H1 (cell line): Measurements from ENCODE around the gene NFAM1. TPM values are rescaled to one million over a fixed set of nuclear protein-coding genes. Genes with fewer than 3 reads are reported as not detected.

Experiments
- CTCF ChIA-PET: fragments of 300-600 bp; sonication (Branson Sonifier 250); formaldehyde crosslinking; loops from one replicate; lab custom pipeline; 2021; ENCODE audit not compliant: partially characterized antibody; lab: Charles Lee
- POLR2A ChIA-PET: fragments of 300-600 bp; sonication (Branson Sonifier 250); formaldehyde crosslinking; loops from one replicate; lab custom pipeline; 2021; ENCODE audit warnings: inconsistent platforms; ENCODE audit not compliant: partially characterized antibody; lab: Charles Lee
- DNase-seq, 2 experiments: peaks; one replicate each; pipeline versions ENCODE4 v3.0.0 to v3.0.0-alpha.2; 2010 to 2022; ENCODE audit warnings: low spot score in 2 of 2, low read depth in 1 of 2, mixed read lengths in 1 of 2
- FAIRE-seq: peaks from 2 replicates; lab custom pipeline; 2011; peaks lifted over from hg19 to GRCh38; lab: Jason Lieb, UNC
- H2AFZ ChIP-seq: 2 replicates; pipeline ENCODE4 v1.8.1; 2012; ENCODE audit warnings: low read length, inconsistent platforms
- H2AK5ac ChIP-seq: 2 replicates; pipeline ENCODE4 v1.6.1; 2013; ENCODE audit warnings: low read depth, low read length
- H2BK120ac ChIP-seq: replicated peaks from 2 replicates; pipeline ENCODE3; 2013; ENCODE audit warnings: low read depth, low read length, inconsistent platforms
- H2BK12ac ChIP-seq: 2 replicates; pipeline ENCODE4 v1.6.1; 2013; ENCODE audit warnings: low read depth, low read length
- H2BK15ac ChIP-seq: 2 replicates; pipeline ENCODE4 v1.6.1; 2013; ENCODE audit warnings: low read length
- H2BK20ac ChIP-seq: 2 replicates; pipeline ENCODE4 v1.6.1; 2013; ENCODE audit warnings: low read length
- H2BK5ac ChIP-seq: 2 replicates; pipeline ENCODE4 v1.6.1; 2013; ENCODE audit warnings: low read depth, low read length
- H3K14ac ChIP-seq: 2 replicates; pipeline ENCODE4 v1.6.1; 2013; ENCODE audit warnings: inconsistent platforms; ENCODE audit not compliant: insufficient read length
- H3K18ac ChIP-seq: 2 replicates; pipeline ENCODE4 v1.6.1; 2013; ENCODE audit warnings: low read length; ENCODE audit errors: extremely low read depth
- H3K23ac ChIP-seq: 2 replicates; pipeline ENCODE4 v1.6.1; 2013; ENCODE audit warnings: inconsistent platforms; ENCODE audit not compliant: insufficient read length
- H3K23me2 ChIP-seq: 2 replicates; pipeline ENCODE4 v1.6.1; 2013; ENCODE audit warnings: low read depth, low read length
- H3K27ac ChIP-seq: 2 replicates; pipeline ENCODE4 v1.6.1; 2011; ENCODE audit warnings: low read depth, low read length, inconsistent platforms
- H3K27me3 ChIP-seq, 4 experiments: replicated peaks in 1 of 4; 1 replicate in 1 of 4; 2 replicates in 3 of 4; pipeline versions ENCODE4 v1.6.1 to v1.8.1; 2011 to 2013; ENCODE audit warnings: low read length in 3 of 4, mild to moderate bottlenecking in 3 of 4, inconsistent platforms in 2 of 4, mixed read lengths in 2 of 4, moderate library complexity in 1 of 4; ENCODE audit not compliant: control insufficient read depth in 3 of 4, insufficient read depth in 3 of 4; ENCODE audit errors: extremely low read depth in 1 of 4
- H3K36me3 ChIP-seq, 4 experiments: 2 replicates each; pipeline versions ENCODE4 v1.6.1 to v1.8.1; 2011 to 2013; ENCODE audit warnings: mild to moderate bottlenecking in 4 of 4, low read length in 3 of 4, moderate library complexity in 2 of 4, control low read depth in 1 of 4, inconsistent platforms in 1 of 4; ENCODE audit not compliant: insufficient read depth in 4 of 4, control insufficient read depth in 2 of 4
- H3K4ac ChIP-seq: replicated peaks from 2 replicates; pipeline ENCODE3; 2013; ENCODE audit warnings: low read length, low read depth, mixed read lengths, inconsistent platforms; ENCODE audit not compliant: insufficient read length
- H3K4me1 ChIP-seq, 4 experiments: replicated peaks in 1 of 4; 1 replicate in 1 of 4; 2 replicates in 3 of 4; pipeline versions ENCODE4 v1.6.1 to v1.8.1; 2011 to 2013; ENCODE audit warnings: low read length in 3 of 4, inconsistent platforms in 2 of 4, mixed read lengths in 1 of 4; ENCODE audit not compliant: insufficient read depth in 4 of 4, control insufficient read depth in 3 of 4
- H3K4me2 ChIP-seq, 2 experiments: 2 replicates each; pipeline versions ENCODE4 v1.6.1 to v1.8.1; 2011 to 2013; ENCODE audit warnings: low read depth in 2 of 2, low read length in 2 of 2, control low read depth in 1 of 2, inconsistent platforms in 1 of 2, mild to moderate bottlenecking in 1 of 2; ENCODE audit not compliant: insufficient read depth in 1 of 2
- H3K4me3 ChIP-seq, 4 experiments: fragments of 200-600, 300-600 bp in 1 of 4; sonication (generic), shearing (Covaris generic), sonication (Bioruptor Twin) in 1 of 4; 2 replicates each; pipeline versions ENCODE4 v1.5.1 to v1.8.1; 2011 to 2016; ENCODE audit warnings: low read length in 4 of 4, low read depth in 3 of 4, control low read depth in 2 of 4, inconsistent platforms in 2 of 4, mild to moderate bottlenecking in 2 of 4, mixed read lengths in 1 of 4, moderate library complexity in 1 of 4; ENCODE audit not compliant: insufficient read depth in 2 of 4; ENCODE audit errors: extremely low read depth in 1 of 4
- H3K56ac ChIP-seq: replicated peaks from 2 replicates; pipeline ENCODE3; 2013; ENCODE audit warnings: low read depth, mild to moderate bottlenecking, mixed read lengths, low read length, inconsistent platforms; ENCODE audit not compliant: insufficient read length
- H3K79me1 ChIP-seq: 2 replicates; pipeline ENCODE4 v1.6.1; 2013; ENCODE audit warnings: low read depth, low read length, control low read depth
- H3K79me2 ChIP-seq, 2 experiments: 2 replicates each; pipeline versions ENCODE4 v1.6.1 to v1.8.1; 2012 to 2013; ENCODE audit warnings: low read length in 2 of 2, mild to moderate bottlenecking in 2 of 2, inconsistent platforms in 1 of 2; ENCODE audit not compliant: insufficient read depth in 2 of 2, control insufficient read depth in 1 of 2
- H3K9ac ChIP-seq, 4 experiments: replicated peaks in 1 of 4; 1 replicate in 1 of 4; 2 replicates in 3 of 4; pipeline versions ENCODE4 v1.6.1 to v1.8.1; 2011 to 2013; ENCODE audit warnings: low read depth in 3 of 4, low read length in 3 of 4, control low read depth in 2 of 4, mild to moderate bottlenecking in 2 of 4, moderate library complexity in 2 of 4, inconsistent platforms in 1 of 4; ENCODE audit errors: extremely low read depth in 1 of 4
- H3K9me3 ChIP-seq, 2 experiments: 2 replicates each; pipeline versions ENCODE4 v1.6.1 to v1.8.1; 2012 to 2013; ENCODE audit warnings: mild to moderate bottlenecking in 2 of 2, moderate library complexity in 2 of 2, control low read depth in 1 of 2, inconsistent platforms in 1 of 2, low read depth in 1 of 2, low read length in 1 of 2, mixed read lengths in 1 of 2; ENCODE audit not compliant: insufficient read depth in 2 of 2
- H4K20me1 ChIP-seq, 2 experiments: replicated peaks in 1 of 2; 2 replicates each; pipeline versions ENCODE3 to v1.8.1; 2011 to 2013; ENCODE audit warnings: inconsistent platforms in 2 of 2, low read length in 2 of 2, mild to moderate bottlenecking in 1 of 2; ENCODE audit not compliant: insufficient read depth in 2 of 2, control insufficient read depth in 1 of 2
- H4K5ac ChIP-seq: 2 replicates; pipeline ENCODE4 v1.6.1; 2013; ENCODE audit warnings: low read length, low read depth, mixed read lengths, inconsistent platforms; ENCODE audit not compliant: insufficient read length
- H4K8ac ChIP-seq: 2 replicates; pipeline ENCODE4 v1.8.0; 2013; ENCODE audit warnings: mild to moderate bottlenecking, moderate library complexity, low read length, inconsistent platforms; ENCODE audit not compliant: insufficient read depth; ENCODE audit errors: extremely low read depth
- H4K91ac ChIP-seq: replicated peaks from 2 replicates; pipeline ENCODE3; 2013; ENCODE audit warnings: low read length, mixed read lengths, inconsistent platforms; ENCODE audit not compliant: insufficient read length
- HDAC2 ChIP-seq, 2 experiments: fragments of 300-600 bp in 1 of 2; sonication (generic) in 1 of 2; IDR thresholded peaks; 2 replicates each; pipeline ENCODE4 v1.6.1; 2011 to 2012; ENCODE audit warnings: low read depth in 2 of 2, low read length in 2 of 2, mild to moderate bottlenecking in 2 of 2, moderate library complexity in 2 of 2, borderline replicate concordance in 1 of 2, inconsistent platforms in 1 of 2
- RAD21 ChIP-seq, 2 experiments: IDR thresholded peaks in 1 of 2; conservative IDR thresholded peaks in 1 of 2; 2 replicates each; pipeline ENCODE4 v1.6.1; 2011; ENCODE audit warnings: low read depth in 2 of 2, low read length in 2 of 2, improper control_type of control experiment in 1 of 2, inconsistent platforms in 1 of 2, mild to moderate bottlenecking in 1 of 2, moderate library complexity in 1 of 2
- WGBS, 2 experiments: shearing (Covaris generic) in 1 of 2; methylation state at CpG; one replicate each; pipeline versions ENCODE4 v1.1.6 to v1.1.7; 2013 to 2015; ENCODE audit warnings: low lambda C conversion rate in 2 of 2, mixed read lengths in 2 of 2, inconsistent platforms in 1 of 2, low coverage in 1 of 2, missing lambda C conversion rate in 1 of 2; ENCODE audit not compliant: insufficient replicate concordance in 2 of 2, insufficient coverage in 1 of 2, insufficient read length in 1 of 2; ENCODE audit errors: extremely low coverage in 1 of 2, missing lambda C conversion rate in 1 of 2; 5-methylcytosine and 5-hydroxymethylcytosine counted together
- polyA plus RNA-seq, 7 experiments: library from polyadenylated mRNA; depleted of rRNA in 3 of 7; stranded (reverse) in 5 of 7; unstranded in 2 of 7; fragments of >200 nt in 5 of 7; fragments of 200-250 nt in 2 of 7; gene quantifications; 1 replicate in 5 of 7; 2 replicates in 1 of 7; 4 replicates in 1 of 7; pipeline versions ENCODE4 v1.2.1 to v1.2.3, GENCODE V29; 2011 to 2013; ENCODE audit warnings: missing spikeins in 2 of 7, mixed read lengths in 2 of 7
- total RNA-seq: library from RNA; stranded (reverse); fragmentation: NEBNext Ultra II Directional; extraction: Animal tissue kit (Norgen Biotek cat#: 25700); gene quantifications from 2 replicates; pipeline ENCODE4 v1.2.1, GENCODE V29; 2021

The NFAM1 gene
- total and polyA plus RNA-seq, 2 of the 8 experiments (the other 6 are each of a cell fraction or from before 2014, with no cell fraction given), result 0.62 to 0.73 TPM

- Histone ChIP-seq H4K91ac (no peak overlapping the region), H3K27ac (no peak overlapping the region), H3K4me3 (no peak overlapping the region), H2AFZ (no peak overlapping the region), H2BK15ac (no peak overlapping the region), H3K9me3 (no peaks in the 10 kb centered on the region), H3K36me3 (no peaks in the 10 kb centered on the region), H4K20me1 (no peaks in the 10 kb centered on the region), H2AK5ac (no peak overlapping the region), H3K18ac (no peak overlapping the region), H3K27me3 (no peaks in the 10 kb centered on the region; a peak in 2 of 7 replicates), H3K79me2 (no peaks in the 10 kb centered on the region), H3K79me1 (no peaks in the 10 kb centered on the region), H3K4me1 (peaks cover 4 to 13% (median 8%) of the 10 kb centered on the region in 4 experiments; a peak in 6 of 7 replicates), H2BK5ac (no peak overlapping the region), H2BK120ac (no peak overlapping the region), H3K4me2 (no peak overlapping the region), H4K5ac (no peak overlapping the region), H2BK12ac (no peak overlapping the region), H2BK20ac (0 out of 2 replicates have a peak overlapping the region, but pooled peaks have one; percentile 48), H3K23me2 (no peaks in the 10 kb centered on the region), H4K8ac (no peak overlapping the region), H3K4ac (no peak overlapping the region), H3K9ac (no peak overlapping the region), H3K56ac (no peak overlapping the region), H3K23ac (no peak overlapping the region), H3K14ac (no peak overlapping the region)
- DNase-seq (no peak), FAIRE-seq (no peak)
- ChIA-PET POLR2A (no interaction called here), CTCF (interaction anchor here (0.7 to 2.3 kb wide), 4 partner anchors 11 to 410 kb away, joined by 3 to 12 read pairs (median 10); no protein-coding TSS in a partner anchor)
- WGBS, 2 experiments, result 64% methylated on average over 1 of the region's 1 CpG; no CpG with 5 or more reads in 1 of the 2 experiments
- TF ChIP-seq HDAC2 (IDR thresholded peaks at IDR 0.05; ENCODE audit: borderline replicate concordance in 1 of 2, low read depth in 2 of 2, low read length in 2 of 2), result no peak
- TF ChIP-seq RAD21 (IDR thresholded peaks at IDR 0.05 in 1 of 2, conservative IDR thresholded peaks at IDR 0.05 in 1 of 2; ENCODE audit: low read depth in 2 of 2, low read length in 2 of 2), result peak in 1 of 2 experiments; percentile 12; a peak in 1 of 4 replicates
Measured at GRCh38 chr22:42462016-42462415, 29.8 kb upstream of the NFAM1 start.
